M059J (cell line): ENCODE data around the gene HTR1A. TPM values are rescaled to one million over a fixed set of nuclear protein-coding genes. Genes with fewer than 3 reads are reported as not detected.

Experiments
- DNase-seq: peaks from one replicate; pipeline ENCODE4 v3.0.0-alpha.2; 2012; ENCODE audit warnings: low read depth
- total RNA-seq: library from RNA; depleted of rRNA; stranded (reverse); fragments of >200 nt; shearing (Covaris generic); gene quantifications from 2 replicates; pipeline ENCODE4 v1.2.3, GENCODE V29; 2014; rRNA removed

HTR1A gene
- total RNA-seq: not detected in 2 replicates

DNA sequence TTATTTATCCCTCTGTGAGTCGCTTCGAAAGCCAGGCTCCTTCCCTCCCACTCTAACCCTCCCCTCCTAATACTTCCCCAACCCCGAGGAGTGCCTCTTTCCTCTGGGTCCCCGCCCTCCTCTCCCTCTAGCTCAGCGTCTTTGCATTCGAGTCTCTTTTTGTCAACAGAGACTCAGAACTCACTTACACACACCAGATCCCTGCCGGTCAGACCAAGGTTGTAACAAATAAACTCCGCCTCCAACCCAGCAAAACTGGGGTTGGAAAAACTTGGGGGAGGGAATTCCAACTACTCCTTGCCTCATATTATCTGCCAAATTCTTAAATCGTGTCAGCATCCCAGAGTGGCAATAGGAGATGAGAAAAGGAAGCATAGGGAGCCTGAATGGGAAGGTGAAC lies at the start of gene HTR1A:
Gene HTR1A, minus strand, starts transcription at position 167 of the 400 bp plus-strand sequence. CDS start 726 bp downstream, outside the sequence.
- no peak for DNase-seq

DNA sequence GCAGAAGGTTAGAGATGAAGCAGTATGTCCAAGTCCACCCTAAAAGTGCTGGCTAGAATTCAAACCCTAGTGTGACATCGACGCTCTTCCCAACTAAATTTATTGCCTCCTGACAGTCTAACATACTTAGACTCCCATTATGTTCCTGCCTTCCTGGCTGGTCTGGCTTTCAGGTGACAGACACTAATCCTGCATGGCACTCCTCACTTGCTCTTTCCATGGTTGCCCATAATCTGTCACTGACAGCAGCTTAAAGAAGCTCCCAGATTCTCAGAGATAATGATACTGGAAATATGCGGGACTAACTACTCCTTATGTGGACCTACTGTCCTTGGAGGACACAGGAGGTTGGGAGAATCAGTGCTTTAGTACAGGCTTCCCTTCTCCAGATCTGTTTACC lies 41.7 kb upstream of the HTR1A start:
- DNase-seq: no peak

DNA sequence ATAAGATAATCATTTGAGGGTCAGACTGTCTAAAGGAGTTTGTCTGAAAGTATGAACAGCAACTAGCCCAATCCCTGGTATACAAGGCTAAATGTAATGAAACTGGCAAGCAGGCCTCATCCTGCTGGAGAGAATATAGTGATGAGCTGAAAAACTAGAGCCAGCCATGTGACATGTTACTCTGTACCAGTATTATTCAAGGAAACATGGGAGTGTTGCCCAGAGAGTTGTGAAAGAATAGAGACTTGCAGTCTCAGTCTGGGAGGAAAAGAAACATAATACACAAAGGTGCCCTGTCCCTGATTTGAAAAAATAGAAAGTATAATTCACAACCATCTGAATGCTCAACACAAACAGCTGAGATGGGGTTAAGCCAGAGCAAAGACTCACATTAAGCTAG lies 37.9 kb upstream of the HTR1A start:
- no peak for DNase-seq

DNA sequence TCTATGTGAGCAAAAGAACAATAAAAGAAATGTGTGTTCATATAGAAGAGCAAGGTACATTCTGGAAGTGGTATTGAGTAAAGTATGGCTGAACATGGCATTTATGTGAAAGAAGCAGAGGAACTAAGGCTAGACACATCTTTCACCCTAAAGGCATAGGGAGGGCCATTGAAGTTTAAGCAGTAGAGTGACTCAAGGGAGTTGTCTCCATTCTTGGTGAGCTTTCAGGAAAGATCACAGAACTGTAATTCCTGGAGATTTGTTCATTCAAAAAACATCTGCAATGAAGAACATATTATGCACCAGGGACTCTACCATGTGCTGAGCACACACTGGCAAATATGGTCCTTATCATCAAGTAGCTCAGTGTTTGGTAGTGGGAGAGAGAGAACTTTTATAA lies 24.8 kb upstream of the HTR1A start:
- no peak for DNase-seq

DNA sequence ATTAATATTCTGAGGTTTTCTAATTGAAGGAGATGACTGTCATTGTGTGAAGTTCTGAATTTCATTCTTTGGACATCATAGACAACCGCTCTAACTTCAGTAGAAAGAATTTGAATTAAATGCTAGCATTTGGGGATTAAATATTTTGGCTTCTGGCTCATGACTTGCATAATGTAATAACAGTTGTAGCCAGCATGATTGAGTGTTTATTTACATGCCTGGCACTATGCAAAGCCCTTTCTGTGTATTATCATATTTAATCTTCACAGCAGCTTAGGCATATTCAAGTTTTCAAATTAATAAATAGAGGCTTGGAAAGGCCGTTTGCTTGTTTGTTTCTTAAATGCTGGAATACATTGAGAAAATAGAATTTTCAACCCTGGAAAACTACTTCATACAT lies 19.6 kb upstream of the HTR1A start:
- DNase-seq: no peak

DNA sequence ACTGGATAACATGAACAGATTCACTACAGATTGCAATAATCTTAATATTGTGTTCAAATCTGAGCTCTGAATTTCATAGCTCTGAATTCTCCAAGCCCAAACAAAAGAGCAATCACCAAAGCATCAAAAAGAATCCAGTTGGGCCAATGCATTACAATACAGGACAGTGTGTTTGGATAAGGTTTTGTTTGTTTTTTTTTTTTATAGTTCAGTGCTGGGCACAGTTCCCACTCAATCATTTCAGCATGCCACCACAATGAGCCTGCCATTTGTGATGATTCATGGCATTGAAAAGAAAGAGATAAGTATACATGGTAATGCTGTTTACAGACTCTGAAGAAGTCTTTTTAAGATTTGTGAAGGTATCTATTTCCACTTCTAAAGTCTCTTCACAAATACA lies 1.7 kb upstream of the HTR1A start:
- DNase-seq: peak; percentile 6

DNA sequence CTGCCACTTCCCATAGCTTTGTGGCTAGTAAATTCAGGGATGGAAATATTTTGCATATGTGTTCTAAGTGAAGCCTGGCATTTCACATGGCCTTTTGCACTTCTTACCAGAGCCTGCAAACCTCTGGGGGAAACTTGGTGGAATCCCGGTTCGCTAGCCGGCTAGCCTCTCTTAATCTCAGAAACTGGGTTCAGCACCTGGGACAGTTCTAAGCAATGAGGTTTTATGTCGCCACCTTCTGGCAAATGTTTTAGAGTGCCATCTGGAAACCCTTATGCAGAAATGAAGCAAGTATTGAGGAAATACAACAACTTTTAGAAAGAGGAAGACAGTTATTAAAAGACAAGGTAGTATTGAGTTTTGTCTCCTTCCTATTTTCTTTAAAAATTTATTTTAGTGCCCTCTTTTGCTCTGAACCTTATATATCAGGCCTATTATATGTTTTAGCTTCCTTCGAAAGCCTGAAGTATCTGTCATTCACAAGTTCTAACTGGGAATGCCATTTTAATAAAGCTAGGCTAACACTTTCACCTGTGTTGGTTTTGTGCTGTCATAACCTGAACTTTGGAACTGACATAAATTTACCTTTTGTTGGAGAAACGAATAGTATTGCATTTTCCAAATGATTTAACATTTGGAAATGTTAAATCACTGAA lies 963 bp upstream of the HTR1A start:
- DNase-seq: peak; percentile 45

DNA sequence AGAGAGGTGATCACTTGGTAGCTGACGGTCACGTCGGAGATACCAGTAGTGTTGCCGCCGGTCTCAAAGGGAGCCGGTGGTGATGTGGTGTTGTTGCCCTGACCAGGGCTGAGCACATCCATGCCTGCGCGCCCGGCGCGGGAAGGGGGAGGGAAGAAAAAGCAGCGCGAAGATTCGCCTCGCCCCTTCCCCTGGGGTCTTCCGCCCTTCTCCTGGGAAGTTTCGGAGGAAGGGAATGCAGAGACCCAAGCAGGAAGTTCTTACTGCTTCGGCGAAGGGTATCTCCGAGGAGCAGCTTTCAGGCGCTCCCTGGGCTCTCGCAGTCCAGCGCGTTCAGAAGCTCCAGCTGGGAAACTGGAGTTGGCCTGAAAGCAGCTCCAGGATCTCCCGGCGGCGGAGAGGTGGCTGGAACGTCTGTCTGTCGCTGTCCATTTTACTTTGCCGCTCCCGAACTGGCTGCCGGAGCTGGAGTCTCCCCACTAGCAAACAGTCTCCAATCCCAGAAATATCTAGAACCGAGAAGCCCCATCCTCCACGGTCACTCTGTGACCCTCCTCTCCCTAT lies 565 bp downstream of the HTR1A start:
- no peak for DNase-seq

DNA sequence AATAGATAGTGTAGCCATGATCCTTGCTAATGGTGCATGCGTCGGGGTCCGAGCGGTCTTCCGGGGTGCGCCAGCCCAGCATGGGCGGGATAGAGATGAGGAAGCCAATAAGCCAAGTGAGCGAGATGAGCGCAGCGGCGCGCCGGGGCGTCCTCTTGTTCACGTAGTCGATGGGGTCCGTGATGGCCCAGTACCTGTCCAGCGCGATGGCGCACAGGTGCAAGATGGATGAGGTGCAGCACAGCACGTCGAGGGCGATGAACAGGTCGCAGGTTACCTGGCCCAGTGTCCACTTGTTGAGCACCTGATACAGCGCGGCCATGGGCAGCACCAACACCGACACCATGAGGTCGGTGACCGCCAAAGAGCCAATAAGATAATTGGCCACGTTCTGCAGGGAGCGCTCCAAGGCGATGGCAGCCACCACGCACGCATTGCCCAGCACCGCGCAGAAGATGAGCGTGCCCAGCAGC lies 1.1 kb downstream of the HTR1A start:
- DNase-seq: no peak

DNA sequence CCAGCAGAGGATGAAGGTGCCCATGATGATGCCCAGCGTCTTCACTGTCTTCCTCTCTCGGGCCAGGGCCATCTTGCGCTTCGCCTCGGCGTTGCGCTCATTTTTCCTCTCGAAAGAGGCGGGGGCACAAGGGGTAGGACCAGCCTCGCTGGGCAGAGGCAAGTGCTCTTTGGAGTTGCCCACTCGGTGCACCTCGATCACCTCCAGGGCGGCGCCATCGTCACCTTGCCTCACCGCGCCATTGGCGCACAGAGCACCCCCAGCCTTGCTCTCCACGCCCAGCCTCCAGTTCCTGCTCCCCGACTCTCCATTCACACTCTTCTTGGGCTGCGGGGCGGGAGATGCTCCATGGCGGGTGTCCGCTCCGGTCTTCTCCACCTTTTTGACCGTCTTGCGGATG lies 1.6 kb downstream of the HTR1A start:
- DNase-seq: no peak

DNA sequence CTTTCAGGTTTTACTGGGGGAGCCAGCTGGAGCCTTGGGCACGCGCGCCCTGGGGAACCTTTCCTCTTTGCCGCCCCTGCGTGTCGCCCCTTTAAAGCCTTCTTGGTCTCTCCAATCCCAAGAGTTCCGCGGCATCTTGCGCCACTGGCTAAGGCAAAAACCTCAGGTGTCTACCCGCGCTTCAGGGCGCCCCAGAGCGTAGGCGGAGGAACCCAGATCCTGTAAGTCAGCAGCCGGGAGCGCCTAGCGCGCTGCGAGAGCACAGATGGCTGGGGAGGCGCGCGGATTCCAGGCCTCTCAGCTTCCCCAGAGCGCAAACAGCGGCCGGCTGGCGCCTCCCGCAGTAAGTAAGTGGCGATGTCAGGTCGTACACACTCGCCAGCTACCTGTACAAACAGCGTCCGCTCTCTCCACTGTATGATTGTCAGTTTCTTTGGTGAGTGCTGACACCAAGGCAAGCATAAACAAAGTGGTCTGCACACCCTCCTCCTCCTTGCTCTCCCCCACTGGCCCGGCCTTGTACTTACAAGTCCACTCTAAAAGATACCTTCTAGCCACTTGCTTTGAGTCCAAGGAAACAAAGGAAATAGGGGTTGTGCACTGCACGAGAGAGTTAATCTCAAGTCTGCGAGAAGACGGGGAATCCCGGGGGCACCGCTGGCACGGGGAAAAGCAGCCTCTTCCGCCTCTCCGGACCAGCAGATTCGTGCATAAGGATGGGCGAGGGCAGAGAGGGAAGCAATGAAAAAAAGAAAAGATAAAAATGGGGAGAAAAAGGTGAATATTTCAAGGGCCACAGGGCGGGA lies 2.9 kb downstream of the HTR1A start:
- no peak for DNase-seq

DNA sequence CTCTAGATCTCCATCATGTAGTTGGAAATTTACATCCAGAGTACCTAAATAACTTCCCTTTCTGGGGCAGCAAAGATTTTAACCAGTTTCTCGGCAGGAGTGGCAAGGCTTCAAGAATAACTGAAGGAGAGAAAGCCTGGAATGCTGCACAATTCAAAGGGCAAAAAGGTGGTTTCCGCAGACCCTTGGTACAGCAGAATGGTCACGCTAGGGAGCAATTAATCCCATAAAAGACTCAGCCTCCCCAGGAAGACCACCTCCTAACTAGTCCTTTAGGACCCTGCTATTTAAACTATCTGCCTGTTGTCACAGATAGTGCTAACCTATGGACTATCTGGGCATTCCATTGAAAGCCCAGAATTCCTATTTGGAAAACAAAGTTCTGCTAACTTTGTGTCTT lies 3.6 kb downstream of the HTR1A start:
- no peak for DNase-seq

DNA sequence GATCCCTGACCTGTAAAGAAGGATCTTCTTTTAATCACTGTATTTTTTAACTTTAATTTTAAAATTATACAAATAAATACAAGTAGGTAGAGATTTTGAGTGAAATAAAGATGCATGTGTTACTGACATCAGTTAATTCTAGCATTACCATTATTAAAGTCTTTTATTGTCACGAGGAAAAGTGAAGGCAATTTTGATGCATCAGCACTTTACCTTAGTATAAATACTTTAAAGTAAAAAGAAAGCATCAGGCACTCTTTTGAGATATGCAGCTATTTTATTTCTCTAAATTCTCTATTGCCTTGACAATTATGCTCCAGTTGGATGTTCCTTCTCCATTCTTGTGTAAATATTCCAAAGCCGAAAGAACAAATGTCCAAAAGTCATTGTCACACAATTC lies 4.6 kb downstream of the HTR1A start:
- no peak for DNase-seq

DNA sequence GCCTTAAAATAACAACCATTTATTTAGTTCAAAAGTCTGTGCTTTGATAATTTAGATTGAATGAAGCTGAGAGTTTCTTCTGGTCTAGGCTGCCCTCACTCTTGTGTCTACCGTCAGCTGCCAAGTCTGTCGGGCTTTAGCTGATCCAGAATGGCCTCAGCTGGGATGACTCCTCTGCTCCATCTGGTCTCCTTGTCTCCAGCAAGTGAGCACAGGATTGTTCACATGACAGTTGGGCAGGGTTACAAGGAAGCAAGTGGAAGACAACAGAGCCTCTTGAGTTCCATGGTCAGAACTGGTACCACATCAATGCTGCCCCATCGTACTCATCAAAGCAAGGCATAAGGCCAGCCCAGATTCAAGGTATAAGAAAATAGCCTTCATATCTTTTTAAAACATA lies 9.0 kb downstream of the HTR1A start:
- no peak for DNase-seq

DNA sequence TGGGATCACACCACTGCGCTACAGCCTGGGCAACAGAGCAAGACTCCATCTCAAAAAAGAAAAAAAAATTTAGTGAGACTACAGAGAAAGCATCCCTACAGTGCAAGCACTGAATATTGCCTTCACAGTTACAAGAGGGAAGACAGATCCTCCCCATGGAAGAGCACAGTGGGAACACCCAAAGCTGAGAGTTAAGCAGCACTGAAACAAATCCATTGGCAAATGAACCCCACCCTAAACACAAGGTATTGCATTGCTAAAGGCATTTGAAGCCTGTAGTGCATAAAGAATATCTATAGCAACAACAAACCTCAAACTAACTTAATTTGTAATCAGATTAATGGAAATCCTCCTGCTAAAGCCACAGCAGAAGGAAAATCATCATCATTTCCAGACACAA lies 27.1 kb downstream of the HTR1A start:
- DNase-seq: no peak

DNA sequence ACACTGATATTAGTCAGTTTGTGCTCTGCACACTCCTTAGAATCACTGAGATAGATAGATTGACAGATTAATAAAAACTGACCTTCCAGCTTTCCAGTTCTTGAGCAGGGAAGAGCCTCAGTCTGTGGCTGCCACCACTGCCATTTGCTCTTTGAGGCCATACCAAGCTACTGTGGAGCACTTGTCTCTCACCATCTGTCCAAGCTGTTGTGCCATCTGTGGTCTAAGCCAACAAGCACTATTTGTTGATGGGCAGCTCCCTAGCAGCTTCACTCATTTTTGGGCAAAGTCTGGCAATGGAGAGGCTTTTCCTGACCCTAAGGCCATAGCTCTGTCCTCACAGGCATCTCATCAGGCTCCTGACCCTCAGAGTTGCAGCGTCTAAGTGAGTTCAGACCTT lies 30.4 kb downstream of the HTR1A start:
- DNase-seq: no peak

DNA sequence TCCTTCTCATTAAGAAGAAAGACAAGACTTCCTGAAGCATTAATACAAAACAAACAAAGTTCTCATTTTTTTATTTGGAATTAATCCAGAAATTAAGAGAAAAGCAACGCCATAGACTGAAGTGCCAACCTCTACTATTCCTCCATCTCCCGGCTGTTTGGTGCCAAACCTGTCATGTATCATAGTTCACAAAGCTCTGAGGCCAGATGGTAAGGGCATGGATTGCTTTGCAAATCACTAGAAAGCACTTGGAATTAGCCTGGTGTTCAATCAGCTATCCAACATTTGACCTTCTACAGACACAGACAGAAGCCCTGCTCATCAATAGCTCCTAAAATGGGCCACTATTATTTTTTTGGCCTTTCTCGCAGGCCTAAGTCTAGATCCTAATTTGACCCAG lies 33.8 kb downstream of the HTR1A start:
- DNase-seq: no peak

DNA sequence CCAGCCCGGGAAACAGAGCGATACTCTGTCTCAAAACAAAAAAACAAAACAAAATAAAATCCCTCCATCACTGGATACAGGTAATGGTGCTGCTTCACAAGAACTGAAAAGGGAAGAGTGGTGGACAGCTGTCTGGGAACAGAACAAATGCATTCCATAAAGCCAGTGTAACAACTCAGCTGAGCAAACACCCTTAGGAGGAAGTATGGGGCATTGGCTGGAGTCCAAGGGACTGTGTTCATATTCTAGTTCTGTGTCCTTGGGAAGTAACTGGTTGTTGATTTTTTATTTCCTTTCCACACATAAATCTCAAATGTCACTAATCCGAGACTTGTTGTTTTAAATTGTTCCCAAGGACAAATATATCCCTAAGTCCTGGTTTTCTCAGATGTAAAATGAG lies 38.3 kb downstream of the HTR1A start:
- DNase-seq: no peak

DNA sequence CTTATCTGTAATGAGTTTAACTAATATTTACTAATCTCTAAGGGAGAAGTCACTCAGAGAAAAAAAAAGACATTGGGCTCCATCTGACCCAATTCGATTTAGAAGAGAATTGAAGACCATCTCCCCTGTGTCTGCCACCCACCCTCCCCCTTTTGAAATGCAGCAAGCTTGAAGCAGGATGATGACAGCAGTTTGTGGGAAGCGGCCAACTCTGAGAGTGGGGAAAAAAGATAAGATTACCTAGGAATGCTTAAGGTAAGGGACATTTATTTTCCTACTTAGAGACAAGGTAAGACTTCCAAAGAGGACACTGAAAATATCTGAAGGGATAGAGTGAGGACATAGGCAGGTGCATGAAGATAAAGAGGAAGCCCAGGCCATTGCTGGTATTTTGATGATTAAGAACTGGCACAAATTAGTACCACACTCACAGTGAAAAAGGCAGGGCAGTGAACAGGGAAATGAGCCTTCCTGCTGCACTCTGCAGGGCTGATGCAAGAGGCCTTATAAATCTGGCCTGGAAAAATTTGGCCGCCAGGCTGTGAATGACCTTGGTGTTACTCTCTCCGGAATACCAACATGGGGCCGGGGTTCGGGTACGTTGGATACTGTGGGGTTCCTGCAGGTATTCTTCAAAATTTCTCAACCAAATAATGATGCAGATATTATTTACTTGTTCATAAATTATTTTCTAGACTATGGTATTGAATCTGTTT lies 42.3 kb downstream of the HTR1A start:
- no peak for DNase-seq

DNA sequence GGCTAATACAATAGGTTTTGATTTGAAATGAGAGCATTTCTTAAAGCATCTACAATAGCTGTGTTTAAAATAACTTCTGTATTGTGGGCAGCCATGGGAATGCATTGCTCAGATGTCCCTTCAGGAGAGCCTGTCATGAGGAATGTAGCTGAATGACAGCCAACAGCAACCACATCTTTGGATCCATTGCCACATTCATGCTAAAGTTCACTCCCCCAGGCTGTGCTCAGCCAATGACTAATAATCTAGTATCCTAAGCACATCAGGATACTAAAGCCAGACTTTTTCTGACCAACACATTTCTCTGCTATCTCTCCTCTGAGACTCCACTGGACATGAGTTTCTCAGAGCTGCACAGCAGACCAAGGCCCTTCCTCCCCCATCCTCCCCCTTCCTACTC lies 45.5 kb downstream of the HTR1A start:
- DNase-seq: peak; percentile 24

DNA sequence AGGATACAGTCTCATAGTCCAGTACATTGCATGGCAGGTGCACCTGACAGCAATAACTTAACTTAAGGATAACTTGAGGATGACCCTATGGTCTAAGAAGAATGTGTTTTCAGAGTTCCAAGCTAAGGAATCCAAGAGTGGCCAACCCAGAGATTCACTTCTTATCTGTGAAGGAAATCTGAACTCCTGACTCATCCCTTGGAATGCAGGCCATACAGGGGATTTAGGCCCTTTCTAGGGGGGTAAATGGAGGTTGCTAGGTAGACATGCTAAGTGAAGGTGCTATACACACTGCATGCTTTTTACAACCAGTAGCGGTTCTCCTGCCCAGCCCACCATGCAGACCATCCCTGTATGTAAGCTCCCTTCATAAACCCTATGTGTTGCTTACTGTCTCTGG lies 50.4 kb downstream of the HTR1A start:
- no peak for DNase-seq
